ENCODE data around the gene HECW1. TPM values are rescaled to one million over a fixed set of nuclear protein-coding genes. Genes with fewer than 3 reads are reported as not detected.
"Not testable (repeated sequence)": the region's sequence is repeated elsewhere in the genome, so short reads cannot be mapped to it uniquely, and the experiment has no call there.

HECW1 gene
- not detected in 2 replicates for total RNA-seq

DNA sequence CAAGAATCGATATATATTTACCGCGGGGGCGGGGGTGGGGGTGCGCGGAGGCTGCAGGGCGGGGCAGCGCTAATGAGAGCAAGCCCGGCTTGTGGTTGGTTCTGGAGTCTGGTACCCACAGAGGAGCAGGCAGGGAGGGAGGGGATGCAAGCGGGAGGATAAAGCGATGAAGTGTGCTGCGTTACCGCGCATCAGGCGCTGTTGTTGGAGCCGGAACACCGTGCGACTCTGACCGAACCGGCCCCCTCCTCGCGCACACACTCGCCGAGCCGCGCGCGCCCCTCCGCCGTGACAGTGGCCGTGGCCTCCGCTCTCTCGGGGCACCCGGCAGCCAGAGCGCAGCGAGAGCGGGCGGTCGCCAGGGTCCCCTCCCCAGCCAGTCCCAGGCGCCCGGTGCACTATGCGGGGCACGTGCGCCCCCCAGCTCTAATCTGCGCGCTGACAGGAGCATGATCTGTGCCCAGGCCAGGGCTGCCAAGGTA lies at the start of gene HECW1:
Gene HECW1 (plus strand): TSS at position 189 of the 482 bp plus-strand sequence. CDS start 131,259 bp downstream, outside the sequence.
- no peak for DNase-seq (ENCODE audit: low read depth)
- TF ChIP-seq, protein P1, sequence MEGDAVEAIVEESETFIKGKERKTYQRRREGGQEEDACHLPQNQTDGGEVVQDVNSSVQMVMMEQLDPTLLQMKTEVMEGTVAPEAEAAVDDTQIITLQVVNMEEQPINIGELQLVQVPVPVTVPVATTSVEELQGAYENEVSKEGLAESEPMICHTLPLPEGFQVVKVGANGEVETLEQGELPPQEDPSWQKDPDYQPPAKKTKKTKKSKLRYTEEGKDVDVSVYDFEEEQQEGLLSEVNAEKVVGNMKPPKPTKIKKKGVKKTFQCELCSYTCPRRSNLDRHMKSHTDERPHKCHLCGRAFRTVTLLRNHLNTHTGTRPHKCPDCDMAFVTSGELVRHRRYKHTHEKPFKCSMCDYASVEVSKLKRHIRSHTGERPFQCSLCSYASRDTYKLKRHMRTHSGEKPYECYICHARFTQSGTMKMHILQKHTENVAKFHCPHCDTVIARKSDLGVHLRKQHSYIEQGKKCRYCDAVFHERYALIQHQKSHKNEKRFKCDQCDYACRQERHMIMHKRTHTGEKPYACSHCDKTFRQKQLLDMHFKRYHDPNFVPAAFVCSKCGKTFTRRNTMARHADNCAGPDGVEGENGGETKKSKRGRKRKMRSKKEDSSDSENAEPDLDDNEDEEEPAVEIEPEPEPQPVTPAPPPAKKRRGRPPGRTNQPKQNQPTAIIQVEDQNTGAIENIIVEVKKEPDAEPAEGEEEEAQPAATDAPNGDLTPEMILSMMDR (conservative IDR thresholded peaks at IDR 0.05; ENCODE audit: low read depth, low read length) = no peak
- peak within 1 kb of the TSS; percentile 40 for H3K4me3 ChIP-seq (ENCODE audit: low read depth, low read length)

DNA sequence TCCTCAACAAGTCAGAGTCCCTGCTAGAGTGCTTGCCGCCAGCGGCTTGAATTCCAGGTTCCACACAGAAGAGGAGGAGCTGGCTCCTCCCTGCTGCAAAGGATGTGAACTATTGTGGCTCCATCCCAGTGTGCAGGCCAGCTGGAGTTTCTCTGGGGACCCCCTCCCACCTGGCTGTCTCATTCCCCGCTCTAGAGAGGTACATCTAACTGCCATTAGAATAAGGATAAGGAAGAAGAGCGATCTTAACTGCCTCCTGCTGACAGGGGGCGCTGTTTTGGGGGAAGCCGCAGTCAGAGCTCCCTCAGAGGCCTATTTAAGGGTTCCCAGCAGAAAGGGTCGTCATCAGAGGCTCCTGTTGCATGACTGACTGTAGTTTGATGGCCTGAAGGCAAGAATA lies 40.8 kb upstream of the HECW1 start:
- H3K4me3 ChIP-seq (ENCODE audit: low read depth, low read length) = no peak overlapping the region
- TF ChIP-seq, protein P1 (conservative IDR thresholded peaks at IDR 0.05; ENCODE audit: low read depth, low read length) = peak; percentile 65
- no peak for DNase-seq (ENCODE audit: low read depth)

DNA sequence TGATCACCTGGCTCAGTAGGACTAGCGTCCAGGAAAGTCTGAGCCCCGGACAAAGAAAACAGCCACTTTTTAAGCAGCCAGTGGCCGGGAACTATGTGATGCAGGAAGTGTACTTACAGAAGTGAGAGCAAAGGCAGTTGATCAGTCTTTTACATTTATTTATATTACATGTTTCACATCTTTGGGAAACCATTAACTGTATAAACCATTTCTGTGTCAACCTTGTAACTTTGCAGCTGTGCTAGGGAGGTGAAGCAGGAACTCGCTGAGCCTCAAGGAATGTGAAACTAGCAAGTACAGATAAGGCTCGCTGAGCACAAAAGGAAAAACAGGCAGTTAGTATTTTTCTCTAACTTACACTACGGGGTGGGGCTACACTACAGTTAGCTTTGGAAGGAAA lies 39.9 kb upstream of the HECW1 start:
- TF ChIP-seq, protein P1 (conservative IDR thresholded peaks at IDR 0.05; ENCODE audit: low read depth, low read length) = no peak
- H3K4me3 ChIP-seq (ENCODE audit: low read depth, low read length) = no peak overlapping the region
- DNase-seq (ENCODE audit: low read depth) = no peak

DNA sequence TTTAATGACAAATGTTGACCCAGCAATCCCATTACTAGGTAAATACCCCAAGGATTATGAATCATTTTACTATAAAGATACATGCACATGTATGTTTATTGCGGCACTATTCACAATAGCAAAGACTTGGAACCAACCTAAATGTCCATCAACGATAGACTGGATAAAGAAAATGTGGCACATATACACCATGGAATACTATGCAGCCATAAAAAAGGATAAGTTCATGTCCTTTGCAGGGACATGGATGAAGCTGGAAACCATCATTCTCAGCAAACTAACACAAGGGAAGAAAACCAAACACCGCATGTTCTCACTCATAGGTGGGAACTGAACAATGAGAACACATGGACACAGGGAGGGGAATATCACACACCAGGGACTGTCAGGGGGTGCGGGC lies 38.6 kb upstream of the HECW1 start:
- not testable (repeated sequence) for H3K4me3 ChIP-seq (ENCODE audit: low read depth, low read length); DNase-seq (ENCODE audit: low read depth)

DNA sequence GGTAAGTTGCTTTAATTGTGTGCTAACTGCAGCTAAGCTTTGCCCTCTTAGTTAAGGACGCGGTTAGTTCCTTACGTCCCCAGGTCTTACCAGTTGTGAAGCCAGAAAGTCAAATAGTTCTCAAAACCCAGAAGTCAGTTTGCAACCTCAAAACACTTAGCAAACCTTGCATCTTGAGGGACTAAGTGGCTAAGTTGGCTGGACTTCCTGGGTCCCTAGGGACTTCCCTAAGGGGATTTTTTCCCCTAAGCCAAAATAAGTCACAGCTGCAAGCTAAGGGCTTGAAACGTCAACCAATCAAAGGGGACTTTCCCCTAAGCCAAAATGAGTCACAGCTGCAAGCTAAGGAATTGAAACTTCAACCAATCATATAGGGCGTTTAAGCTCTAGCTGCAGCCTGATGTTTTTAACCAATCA lies 36.2 kb upstream of the HECW1 start:
- DNase-seq (ENCODE audit: low read depth) = no peak
- TF ChIP-seq, protein P1 (conservative IDR thresholded peaks at IDR 0.05; ENCODE audit: low read depth, low read length) = no peak
- H3K4me3 ChIP-seq (ENCODE audit: low read depth, low read length) = no peak overlapping the region

DNA sequence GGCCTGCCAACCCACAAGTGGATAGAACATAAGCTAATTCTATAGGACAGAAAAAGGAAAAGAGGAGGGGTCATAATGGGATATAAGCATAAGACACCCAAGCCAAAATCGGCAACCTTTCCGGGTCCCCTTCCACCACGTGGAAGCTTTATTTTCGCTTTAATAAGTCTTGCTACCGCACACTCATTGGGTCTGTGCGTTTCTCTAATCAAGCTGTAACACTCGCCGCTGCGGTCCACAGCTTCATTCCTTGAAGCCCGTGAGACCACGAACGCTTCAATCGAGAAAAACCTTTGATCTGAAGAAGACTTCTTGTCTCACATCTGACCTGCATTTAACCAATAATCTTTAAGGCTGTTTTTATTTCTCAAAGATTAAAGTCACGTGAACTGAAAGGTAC lies 35.8 kb upstream of the HECW1 start:
- DNase-seq (ENCODE audit: low read depth) = no peak
- TF ChIP-seq, protein P1 (conservative IDR thresholded peaks at IDR 0.05; ENCODE audit: low read depth, low read length) = no peak
- H3K4me3 ChIP-seq (ENCODE audit: low read depth, low read length) = no peak overlapping the region

DNA sequence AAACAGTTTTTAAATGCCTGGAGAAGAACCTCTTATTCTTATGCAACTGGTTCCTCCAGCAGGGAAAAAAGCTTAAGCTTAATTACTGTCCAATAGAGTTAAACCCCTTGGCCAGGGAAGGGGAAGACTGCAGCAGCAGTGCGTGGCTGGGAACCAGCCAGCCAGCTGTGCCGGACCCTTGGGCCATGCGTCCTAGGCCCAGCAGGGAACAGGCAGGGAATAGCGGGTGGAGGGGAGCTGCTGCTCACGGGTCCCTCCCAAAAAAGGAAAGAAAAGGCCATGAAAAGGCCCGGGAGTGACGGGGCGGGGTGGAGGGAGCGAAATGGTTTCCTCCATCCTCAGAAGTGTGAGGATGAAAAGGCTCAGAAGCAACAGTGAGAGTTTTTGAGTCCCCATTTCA lies 35.2 kb upstream of the HECW1 start:
- TF ChIP-seq, protein P1 (conservative IDR thresholded peaks at IDR 0.05; ENCODE audit: low read depth, low read length) = no peak
- no peak overlapping the region for H3K4me3 ChIP-seq (ENCODE audit: low read depth, low read length)
- no peak for DNase-seq (ENCODE audit: low read depth)

Data from epithelial cell of proximal tubule (primary cell).